Mononuclear cell (primary cell): Measurements from ENCODE around the gene EPHB1. TPM values are rescaled to one million over a fixed set of nuclear protein-coding genes. Genes with fewer than 3 reads are reported as not detected.

ENCODE experiments used
- H3K27me3 ChIP-seq: 2 replicates; pipeline ENCODE4 v1.6.0; 2011; ENCODE audit warnings: low read length, control low read depth; ENCODE audit not compliant: insufficient read depth
- H3K4me1 ChIP-seq: 2 replicates; pipeline ENCODE4 v1.5.1; 2011; ENCODE audit warnings: mild to moderate bottlenecking, low read length, control low read depth; ENCODE audit not compliant: insufficient read depth
- H3K4me3 ChIP-seq: 2 replicates; pipeline ENCODE4 v1.5.1; 2011; ENCODE audit warnings: mild to moderate bottlenecking, low read length, moderate library complexity
- H3K9me3 ChIP-seq: 2 replicates; pipeline ENCODE4 v1.5.1; 2011; ENCODE audit warnings: low read depth, mild to moderate bottlenecking, control low read depth, low read length
- total RNA-seq: library from RNA; depleted of rRNA; stranded (reverse); fragments of >200 nt; gene quantifications from one replicate; pipeline ENCODE4 v1.2.3, GENCODE V29; 2012

Gene EPHB1
- total RNA-seq, 1 donor: 0.63 TPM

- no peaks in the 10 kb centered on the region for H3K27me3 ChIP-seq
- no peaks in the 10 kb centered on the region for H3K9me3 ChIP-seq
- H3K4me3 ChIP-seq: no peak overlapping the region
- H3K4me1 ChIP-seq: no peaks in the 10 kb centered on the region
Observed at GRCh38 chr3:135083756-135084155, 288.7 kb downstream of the EPHB1 start.

DNA sequence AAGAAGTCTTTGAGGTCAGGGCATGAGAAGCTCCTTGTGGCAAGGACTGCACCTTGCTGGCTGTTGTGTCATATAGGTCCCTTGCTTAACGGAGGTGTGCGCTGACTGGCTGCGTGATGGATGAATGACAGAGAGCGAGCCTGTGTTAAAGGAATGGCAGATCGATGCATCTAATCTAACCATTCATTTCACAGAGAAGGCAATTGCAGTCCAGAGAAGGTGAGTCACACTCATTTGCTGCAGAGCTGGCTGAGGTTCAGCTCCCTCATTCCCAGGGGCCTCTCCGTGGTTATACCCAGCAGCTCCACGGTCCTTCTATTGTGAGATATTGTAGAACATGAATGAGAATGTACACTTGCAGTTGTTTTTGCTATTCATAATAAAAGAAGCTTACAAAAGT lies 289.3 kb downstream of the EPHB1 start:
- Histone ChIP-seq H3K9me3 (no peaks in the 10 kb centered on the region), H3K27me3 (no peaks in the 10 kb centered on the region), H3K4me1 (no peaks in the 10 kb centered on the region), H3K4me3 (no peak overlapping the region)

GRCh38 chr3:135084976-135085375 lies 289.9 kb downstream of the EPHB1 start:
- H3K4me3 ChIP-seq: no peak overlapping the region
- H3K27me3 ChIP-seq: no peaks in the 10 kb centered on the region
- H3K4me1 ChIP-seq: no peaks in the 10 kb centered on the region
- H3K9me3 ChIP-seq: no peaks in the 10 kb centered on the region

DNA sequence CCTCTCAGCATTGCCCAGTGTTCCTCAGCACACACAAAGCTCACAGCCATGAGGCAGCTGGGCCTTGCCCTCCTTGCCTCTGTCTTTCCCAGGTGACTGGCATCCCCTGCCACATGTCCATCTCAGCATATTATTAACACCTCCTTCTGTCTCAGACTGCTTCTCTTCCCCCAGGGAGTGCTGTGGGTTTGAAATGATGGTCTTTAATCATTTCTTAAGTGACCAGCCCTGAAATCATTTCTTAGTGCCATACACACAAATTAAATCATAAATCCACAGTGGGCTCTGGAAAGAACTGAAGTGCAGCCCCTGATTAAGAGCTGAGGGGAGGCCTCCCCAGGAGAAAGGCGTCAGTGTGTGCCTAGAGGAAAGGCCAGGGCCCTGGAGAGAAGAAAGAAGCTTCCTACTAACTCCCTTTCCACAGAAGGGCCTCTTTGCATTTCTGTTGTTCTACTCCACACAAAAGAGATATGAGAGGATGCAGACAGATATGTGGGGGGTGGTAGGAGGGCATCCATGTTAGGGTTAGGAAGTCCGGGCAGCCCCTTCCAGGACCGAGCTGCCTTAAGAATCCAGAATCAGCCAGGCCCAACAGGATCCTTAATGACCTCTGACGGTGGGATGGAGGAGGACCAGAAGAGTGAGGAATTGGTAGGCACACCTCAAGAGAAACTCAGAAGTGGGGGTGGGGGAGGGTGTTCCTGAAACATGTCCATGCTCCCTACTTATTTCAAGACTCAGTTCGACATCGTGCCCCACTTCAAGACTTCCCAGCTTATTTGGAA lies 290.8 kb downstream of the EPHB1 start:
- no peaks in the 10 kb centered on the region for H3K9me3 ChIP-seq
- H3K4me1 ChIP-seq: no peaks in the 10 kb centered on the region
- H3K27me3 ChIP-seq: no peaks in the 10 kb centered on the region
- no peak overlapping the region for H3K4me3 ChIP-seq

GRCh38 chr3:135087782-135088181 lies 292.7 kb downstream of the EPHB1 start:
- H3K27me3 ChIP-seq: no peaks in the 10 kb centered on the region
- H3K9me3 ChIP-seq: no peaks in the 10 kb centered on the region
- no peaks in the 10 kb centered on the region for H3K4me1 ChIP-seq
- no peak overlapping the region for H3K4me3 ChIP-seq

DNA sequence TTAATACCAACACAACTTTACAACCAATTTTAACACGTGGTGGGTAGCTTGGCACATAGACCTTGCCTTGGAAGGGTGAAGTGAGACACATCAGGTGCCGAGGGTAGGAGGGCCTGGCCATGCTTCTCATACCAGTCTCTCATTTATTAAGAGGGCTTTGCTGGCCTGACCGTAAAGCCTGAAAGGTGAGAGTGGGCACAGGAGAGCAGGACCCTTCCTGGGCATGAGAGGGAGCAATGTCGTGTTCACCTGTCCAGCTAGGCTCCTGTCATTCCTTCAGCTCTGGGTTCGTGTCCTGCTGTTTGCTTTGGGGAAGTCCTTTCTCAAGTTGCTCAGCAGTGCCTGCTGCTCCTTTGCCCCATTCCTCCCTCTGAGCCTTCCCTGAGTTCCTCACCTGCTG lies 294.4 kb downstream of the EPHB1 start:
- no peaks in the 10 kb centered on the region for H3K27me3 ChIP-seq
- H3K4me3 ChIP-seq: no peak overlapping the region
- no peaks in the 10 kb centered on the region for H3K9me3 ChIP-seq
- no peaks in the 10 kb centered on the region for H3K4me1 ChIP-seq

DNA sequence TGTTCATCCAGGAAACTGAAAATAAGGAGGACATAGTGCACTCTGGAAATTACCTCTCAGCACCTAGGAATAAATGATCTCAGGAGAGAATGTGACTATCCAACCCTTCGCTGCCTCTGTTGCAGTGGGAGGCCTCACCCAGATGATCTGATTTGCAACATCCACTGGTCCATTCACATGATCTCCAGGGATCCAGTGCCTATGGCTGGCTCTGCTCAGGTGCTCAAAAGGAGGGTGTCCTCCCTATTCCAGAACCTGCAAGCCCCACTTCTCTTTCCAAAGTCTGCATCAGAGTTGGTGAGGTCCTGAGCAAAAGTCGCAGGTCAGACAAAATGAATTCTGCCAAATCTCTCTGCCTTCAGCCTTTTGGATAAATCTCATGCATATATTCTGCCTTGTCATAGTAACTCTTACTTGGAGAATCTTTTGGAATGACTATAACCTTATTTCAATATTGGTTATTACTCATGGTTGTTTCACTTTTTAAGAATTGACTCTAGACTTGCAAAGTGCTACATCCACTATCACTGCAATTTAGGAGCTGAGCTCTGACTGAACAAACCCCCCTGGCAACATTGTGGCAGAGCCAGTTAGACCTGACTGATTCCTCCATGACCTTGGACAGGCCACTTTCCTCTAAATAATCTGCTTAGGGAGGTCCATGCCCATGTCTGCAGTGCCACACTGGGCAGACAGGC lies 295.1 kb downstream of the EPHB1 start:
- no peaks in the 10 kb centered on the region for H3K9me3 ChIP-seq

GRCh38 chr3:135091946-135092345 lies 296.9 kb downstream of the EPHB1 start:
- no peak overlapping the region for H3K4me3 ChIP-seq
- H3K27me3 ChIP-seq: no peaks in the 10 kb centered on the region
- H3K9me3 ChIP-seq: no peaks in the 10 kb centered on the region
- no peaks in the 10 kb centered on the region for H3K4me1 ChIP-seq

More for the DNA sequence above, 295.1 kb downstream of the EPHB1 start:
- H3K27me3 ChIP-seq: no peaks in the 10 kb centered on the region
- no peak overlapping the region for H3K4me3 ChIP-seq
- no peaks in the 10 kb centered on the region for H3K4me1 ChIP-seq

DNA sequence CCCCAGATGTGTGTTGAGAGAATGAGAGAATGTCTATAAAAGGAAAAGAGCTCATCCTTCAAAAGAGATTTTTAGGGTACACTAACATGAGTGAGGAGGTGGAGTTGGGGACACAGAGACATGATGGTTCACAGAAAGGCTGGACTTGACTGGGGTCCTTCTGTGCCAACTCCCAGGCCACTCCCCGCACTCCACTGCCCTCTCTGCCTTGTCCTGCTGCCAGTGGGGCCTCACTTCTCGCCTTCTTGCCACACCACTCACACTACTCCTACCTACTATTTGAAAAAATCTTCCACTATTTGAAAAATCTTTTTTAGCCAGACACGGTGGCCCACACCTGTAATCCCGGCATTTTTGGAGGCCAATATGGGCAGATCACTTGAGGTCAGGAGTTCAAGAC lies 298.1 kb downstream of the EPHB1 start:
- no peaks in the 10 kb centered on the region for H3K27me3 ChIP-seq
- no peaks in the 10 kb centered on the region for H3K9me3 ChIP-seq
- no peaks in the 10 kb centered on the region for H3K4me1 ChIP-seq
- H3K4me3 ChIP-seq: no peak overlapping the region

DNA sequence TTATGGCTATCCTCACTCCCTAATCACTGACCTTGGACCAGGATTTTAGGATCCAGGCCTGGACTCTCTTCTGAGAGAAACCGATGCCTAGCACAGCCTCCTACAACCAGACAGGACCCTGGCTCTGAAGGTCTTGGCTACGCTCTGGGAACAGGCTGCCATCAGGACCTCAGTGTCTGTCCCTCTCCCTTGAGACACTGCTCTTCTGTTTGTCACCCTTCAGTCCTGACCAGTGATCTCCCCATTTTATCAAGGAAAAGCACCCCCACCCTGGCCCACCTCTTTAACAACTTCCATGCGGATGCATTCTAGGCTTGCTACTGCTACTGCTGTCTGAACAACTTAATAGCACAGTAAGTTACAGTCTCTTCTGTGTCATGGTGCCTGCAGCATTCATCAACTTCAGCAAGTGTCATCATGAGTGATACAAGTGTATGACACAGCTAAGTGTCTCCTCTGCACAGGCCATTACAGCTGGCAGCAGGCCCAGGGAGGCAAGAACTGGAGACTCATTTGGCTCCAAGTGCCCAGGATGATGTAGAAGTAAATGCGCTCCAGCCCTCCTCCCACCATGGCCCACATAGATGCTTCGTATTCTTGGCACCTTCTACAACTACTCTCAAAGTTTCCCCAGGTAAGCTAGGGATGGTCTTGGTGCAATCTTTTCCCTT lies 302.4 kb downstream of the EPHB1 start:
- Histone ChIP-seq H3K4me1 (no peaks in the 10 kb centered on the region), H3K9me3 (no peaks in the 10 kb centered on the region), H3K27me3 (no peaks in the 10 kb centered on the region), H3K4me3 (no peak overlapping the region)

DNA sequence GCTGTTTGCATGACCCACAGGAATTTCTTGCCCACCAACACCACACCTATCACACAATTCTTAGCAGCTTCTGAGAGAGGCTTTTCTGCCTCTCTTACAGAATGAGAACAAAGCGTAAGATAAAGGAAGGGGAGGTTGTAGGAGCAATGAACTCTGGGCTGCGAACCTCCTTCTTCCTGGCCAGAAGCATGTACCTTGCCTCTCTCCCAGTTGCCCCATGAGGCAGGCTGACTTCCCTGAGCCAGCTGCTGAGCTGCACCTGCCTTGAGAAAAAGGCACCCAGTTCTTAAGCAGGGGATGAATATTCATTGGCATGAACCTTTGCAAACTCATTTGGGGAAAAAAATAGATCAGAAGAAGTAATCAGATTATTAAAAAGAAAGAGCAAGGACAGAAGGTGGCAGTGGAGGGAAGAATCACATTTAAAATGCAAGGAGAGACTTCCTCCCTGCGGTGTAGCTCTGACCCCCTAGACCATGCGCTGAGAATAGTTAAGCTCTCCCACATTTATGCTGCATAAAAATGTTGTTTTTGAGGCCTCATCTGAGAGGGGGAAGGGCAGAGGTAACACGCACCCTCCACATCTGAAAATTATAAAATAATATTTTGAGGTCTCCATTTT lies 304.8 kb downstream of the EPHB1 start:
- Histone ChIP-seq H3K27me3 (no peaks in the 10 kb centered on the region), H3K4me1 (no peaks in the 10 kb centered on the region), H3K9me3 (no peaks in the 10 kb centered on the region), H3K4me3 (no peak overlapping the region)

DNA sequence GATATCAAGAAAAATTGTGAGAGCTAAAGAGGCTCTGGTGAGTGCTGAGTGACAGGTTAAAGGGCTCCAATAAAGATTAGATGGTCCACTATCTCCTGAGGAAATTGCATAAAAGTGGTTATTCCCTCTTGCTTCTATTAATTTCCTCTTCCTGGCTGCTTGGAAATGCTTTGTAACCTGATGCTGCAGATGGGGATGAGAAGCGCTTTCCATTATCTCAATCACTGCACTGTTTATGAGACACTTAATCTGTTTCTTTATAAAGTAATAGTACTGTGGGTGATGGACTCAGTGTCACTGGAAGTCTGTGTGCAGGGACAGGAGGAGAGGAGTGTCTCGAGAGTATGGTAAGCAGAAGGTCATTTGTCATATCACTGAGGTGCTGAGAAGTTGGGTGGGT lies 305.3 kb downstream of the EPHB1 start:
- no peaks in the 10 kb centered on the region for H3K9me3 ChIP-seq
- H3K4me1 ChIP-seq: no peaks in the 10 kb centered on the region
- H3K27me3 ChIP-seq: no peaks in the 10 kb centered on the region
- H3K4me3 ChIP-seq: no peak overlapping the region

DNA sequence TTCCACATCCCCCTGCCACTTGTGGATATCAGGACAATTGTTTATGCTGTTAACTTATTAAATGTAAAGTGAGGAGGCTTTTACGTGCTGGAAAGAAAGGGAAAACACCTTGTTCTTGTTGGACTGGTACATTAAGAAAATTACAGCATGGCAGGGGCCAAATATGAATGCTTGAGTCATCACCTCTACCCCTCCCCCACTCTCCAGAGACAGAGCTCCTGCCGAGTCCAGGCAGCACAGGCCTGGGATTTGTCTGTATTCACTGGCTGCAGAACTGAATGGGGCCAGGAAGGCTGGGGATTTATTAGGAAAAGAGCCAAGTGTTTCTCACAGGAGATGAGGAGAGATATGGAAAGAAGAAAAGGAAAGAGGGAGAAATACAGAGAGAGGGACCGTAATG lies 308.9 kb downstream of the EPHB1 start:
- H3K9me3 ChIP-seq: no peaks in the 10 kb centered on the region
- no peaks in the 10 kb centered on the region for H3K27me3 ChIP-seq
- no peak overlapping the region for H3K4me3 ChIP-seq
- no peaks in the 10 kb centered on the region for H3K4me1 ChIP-seq

DNA sequence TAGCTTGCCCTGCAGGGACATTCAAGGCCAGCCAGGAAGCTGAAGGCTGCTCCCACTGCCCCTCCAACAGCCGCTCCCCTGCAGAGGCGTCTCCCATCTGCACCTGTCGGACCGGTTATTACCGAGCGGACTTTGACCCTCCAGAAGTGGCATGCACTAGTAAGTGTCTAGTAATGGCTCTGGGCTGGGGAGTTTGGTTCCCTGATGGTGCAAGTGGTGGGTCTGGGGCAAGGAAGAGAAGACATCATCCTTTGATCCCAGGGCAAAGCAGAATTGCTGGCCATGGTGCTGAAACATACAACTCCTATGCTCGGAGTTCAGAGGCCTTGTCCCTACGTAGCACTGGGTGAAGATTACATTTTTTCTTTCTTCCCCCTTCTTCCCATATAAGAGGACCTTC lies 311.4 kb downstream of the EPHB1 start:
- no peak overlapping the region for H3K4me3 ChIP-seq
- H3K27me3 ChIP-seq: no peaks in the 10 kb centered on the region
- no peaks in the 10 kb centered on the region for H3K9me3 ChIP-seq
- H3K4me1 ChIP-seq: no peaks in the 10 kb centered on the region

DNA sequence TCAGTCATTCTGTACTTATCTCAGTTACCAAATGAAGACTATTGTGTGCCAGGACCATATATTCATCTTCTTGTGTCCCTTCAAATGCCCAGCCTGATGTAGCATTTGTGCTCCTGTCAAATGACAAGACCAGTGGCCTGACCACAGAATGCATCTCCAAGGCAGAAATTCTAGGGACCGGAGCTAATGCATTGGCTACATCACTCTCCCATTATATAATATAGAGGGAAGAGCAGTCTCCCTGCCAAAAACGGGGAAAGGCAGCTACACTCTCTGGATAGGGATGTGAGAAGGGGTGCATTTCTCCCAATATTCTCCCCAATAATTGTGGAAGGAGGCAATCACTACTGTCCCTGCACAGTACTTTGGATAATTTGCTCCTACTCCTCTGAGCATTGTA lies 312.0 kb downstream of the EPHB1 start:
- Histone ChIP-seq H3K4me3 (no peak overlapping the region), H3K27me3 (no peaks in the 10 kb centered on the region), H3K4me1 (no peaks in the 10 kb centered on the region), H3K9me3 (no peaks in the 10 kb centered on the region)
